Endodermal cell (in vitro differentiated cells): Measurements from ENCODE around the gene WDFY2. TPM values are rescaled to one million over a fixed set of nuclear protein-coding genes. Genes with fewer than 3 reads are reported as not detected.

Source experiments
- DNase-seq: peaks from one replicate; pipeline ENCODE4 v3.0.0-alpha.2; 2017
- H3K27ac ChIP-seq: 2 replicates; pipeline ENCODE4 v1.5.1; 2013; ENCODE audit warnings: mild to moderate bottlenecking, low read depth, low read length, moderate library complexity
- H3K27me3 ChIP-seq: 2 replicates; pipeline ENCODE4 v1.6.1; 2013; ENCODE audit warnings: mild to moderate bottlenecking, low read length, moderate library complexity; ENCODE audit not compliant: insufficient read depth, control insufficient read depth, poor library complexity, severe bottlenecking
- H3K36me3 ChIP-seq: 2 replicates; pipeline ENCODE4 v1.7.0; 2013; ENCODE audit warnings: mild to moderate bottlenecking, low read length, moderate library complexity; ENCODE audit not compliant: control insufficient read depth, insufficient read depth
- H3K4me1 ChIP-seq: one replicate; pipeline ENCODE4 v1.7.0; 2013; ENCODE audit warnings: low read length; ENCODE audit not compliant: control insufficient read depth, insufficient read depth
- H3K4me3 ChIP-seq: 2 replicates; pipeline ENCODE4 v1.5.1; 2013; ENCODE audit warnings: mild to moderate bottlenecking, low read length, moderate library complexity
- H3K9ac ChIP-seq: 2 replicates; pipeline ENCODE4 v1.6.1; 2013; ENCODE audit warnings: mild to moderate bottlenecking, low read length, moderate library complexity; ENCODE audit not compliant: poor library complexity, severe bottlenecking; ENCODE audit errors: extremely low read depth
- H3K9me3 ChIP-seq: 2 replicates; pipeline ENCODE4 v1.6.1; 2013; ENCODE audit warnings: mild to moderate bottlenecking, low read length, moderate library complexity; ENCODE audit not compliant: control insufficient read depth
- H3K27ac Mint-ChIP-seq: 2 replicates; pipeline ENCODE4 v1.8.0; 2020; ENCODE audit warnings: mixed read lengths
- H3K27me3 Mint-ChIP-seq: 2 replicates; pipeline ENCODE4 v1.8.0; 2021; ENCODE audit warnings: mild to moderate bottlenecking, mixed read lengths; ENCODE audit not compliant: insufficient read depth
- H3K36me3 Mint-ChIP-seq: 2 replicates; pipeline ENCODE4 v1.8.0; 2020; ENCODE audit warnings: low read depth, mixed read lengths
- H3K4me1 Mint-ChIP-seq: 2 replicates; pipeline ENCODE4 v1.8.0; 2020; ENCODE audit warnings: mixed read lengths
- H3K4me3 Mint-ChIP-seq: 2 replicates; pipeline ENCODE4 v1.8.0; 2020; ENCODE audit warnings: mild to moderate bottlenecking, moderate library complexity, mixed read lengths
- H3K9me3 Mint-ChIP-seq: 2 replicates; pipeline ENCODE4 v1.8.0; 2020; ENCODE audit warnings: mild to moderate bottlenecking, mixed read lengths
- CTCF ChIP-seq: fragments of 200-600 bp; sonication (generic); conservative IDR thresholded peaks from 2 replicates; pipeline ENCODE4 v1.5.0; 2021; ENCODE audit warnings: antibody characterized with exemption, mild to moderate bottlenecking
- WGBS, 2 experiments: methylation state at CpG; one replicate each; pipeline versions ENCODE4 v1.1.5 to v1.1.7; 2013; ENCODE audit warnings: missing lambda C conversion rate in 2 of 2, mixed read lengths in 1 of 2; ENCODE audit not compliant: insufficient coverage in 1 of 2, insufficient read length in 1 of 2; 5-methylcytosine and 5-hydroxymethylcytosine counted together
- total RNA-seq, 2 donors: library from RNA; stranded (reverse); fragmentation: NEBNext Ultra II Directional in 1 of 2; extraction: Animal tissue kit (Norgen Biotek cat#: 25700) in 1 of 2; gene quantifications; 2 replicates in 1 of 2; 3 replicates in 1 of 2; pipeline ENCODE4 v1.2.1, GENCODE V29; 2021

WDFY2 gene
- total RNA-seq, 2 donors from 2014 or later, result 20.6 to 28.0 TPM

GRCh38 chr13:51608857-51609406 lies 24.7 kb downstream of the WDFY2 start:
- Mint-ChIP-seq H3K36me3 (no peaks in the 10 kb centered on the region), H3K4me3 (no peak overlapping the region), H3K4me1 (peaks cover 5% of the 10 kb centered on the region), H3K9me3 (peaks cover 7% of the 10 kb centered on the region), H3K27me3 (no peaks in the 10 kb centered on the region), H3K27ac (no peak overlapping the region)
- H3K36me3 ChIP-seq, result no peaks in the 10 kb centered on the region
- H3K27me3 ChIP-seq, result no peaks in the 10 kb centered on the region
- no peak for DNase-seq
- H3K9ac ChIP-seq, result no peak overlapping the region
- no peak overlapping the region for H3K27ac ChIP-seq
- 96 to 100% methylated on average over 1 to 2 of the region's 2 CpGs for WGBS, 2 experiments
- TF ChIP-seq CTCF, result no peak
- H3K4me1 ChIP-seq, result no peaks in the 10 kb centered on the region
- peaks cover 4% of the 10 kb centered on the region for H3K9me3 ChIP-seq
- H3K4me3 ChIP-seq, result no peak overlapping the region

DNA sequence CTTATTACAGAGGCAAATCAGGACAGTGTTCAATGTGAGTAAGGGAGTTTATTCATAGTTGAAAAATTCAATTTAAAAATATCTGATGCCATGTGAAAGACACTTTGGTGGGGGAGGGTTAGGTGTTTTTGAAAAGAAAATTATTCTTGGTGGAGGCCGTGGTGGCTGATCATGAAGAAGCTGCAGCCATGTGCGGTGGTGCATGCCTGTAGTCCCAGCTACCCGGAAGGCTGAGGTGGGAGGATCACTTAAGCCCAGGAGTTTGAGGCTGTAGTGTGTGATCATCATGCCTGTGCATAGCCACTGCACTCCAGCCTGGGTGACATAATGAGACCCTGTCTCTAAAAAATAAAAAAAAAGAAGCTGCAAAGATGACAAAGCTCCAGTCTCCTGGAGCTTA lies 28.6 kb downstream of the WDFY2 start:
- H3K4me3 Mint-ChIP-seq, result no peak overlapping the region
- H3K4me1 Mint-ChIP-seq, result peaks cover 8% of the 10 kb centered on the region
- Histone ChIP-seq H3K4me1 (no peaks in the 10 kb centered on the region), H3K9ac (no peak overlapping the region), H3K4me3 (no peak overlapping the region), H3K27me3 (no peaks in the 10 kb centered on the region), H3K9me3 (peaks cover under 1% of the 10 kb centered on the region), H3K36me3 (no peaks in the 10 kb centered on the region), H3K27ac (no peak overlapping the region)
- H3K9me3 Mint-ChIP-seq, result peaks cover under 1% of the 10 kb centered on the region
- peak overlapping the region; percentile 9 for H3K27ac Mint-ChIP-seq
- H3K27me3 Mint-ChIP-seq, result no peaks in the 10 kb centered on the region
- H3K36me3 Mint-ChIP-seq, result no peaks in the 10 kb centered on the region
- 92 to 100% methylated on average over 3 of the region's 3 CpGs for WGBS, 2 experiments
- TF ChIP-seq CTCF, result no peak
- no peak for DNase-seq

- H3K27ac ChIP-seq, result no peak overlapping the region
- H3K4me3 ChIP-seq, result no peak overlapping the region
- H3K36me3 Mint-ChIP-seq, result no peaks in the 10 kb centered on the region
- H3K4me1 Mint-ChIP-seq, result peaks cover 8% of the 10 kb centered on the region
- WGBS, 2 experiments, result 91 to 100% methylated on average over 1 to 2 of the region's 2 CpGs
- no peak for DNase-seq
- H3K9ac ChIP-seq, result no peak overlapping the region
- H3K9me3 ChIP-seq, result no peaks in the 10 kb centered on the region
- no peak overlapping the region for H3K27ac Mint-ChIP-seq
- no peaks in the 10 kb centered on the region for H3K9me3 Mint-ChIP-seq
- H3K4me1 ChIP-seq, result no peaks in the 10 kb centered on the region
- H3K27me3 Mint-ChIP-seq, result no peaks in the 10 kb centered on the region
- H3K27me3 ChIP-seq, result no peaks in the 10 kb centered on the region
- no peak overlapping the region for H3K4me3 Mint-ChIP-seq
- H3K36me3 ChIP-seq, result no peaks in the 10 kb centered on the region
- TF ChIP-seq CTCF, result no peak
Observed at GRCh38 chr13:51613535-51613934, 29.3 kb downstream of the WDFY2 start.
